Peyer's patch (tissue), 4 donors: ENCODE data around the gene SGMS1.

ENCODE experiments used
- CTCF ChIP-seq, 6 experiments: fragments of 450-650 bp in 4 of 6; fragments of 200-600 bp in 2 of 6; sonication (generic) in 1 of 6; IDR thresholded peaks; one replicate each; pipeline ENCODE4 v1.5.1; 2017 to 2019; ENCODE audit warnings: antibody characterized with exemption in 6 of 6, mild to moderate bottlenecking in 3 of 6, moderate library complexity in 1 of 6
- POLR2A ChIP-seq, 2 donors: fragments of 450-650 bp; IDR thresholded peaks; one replicate each; pipeline ENCODE4 v1.5.1; 2017; ENCODE audit warnings: antibody characterized with exemption in 2 of 2, mild to moderate bottlenecking in 2 of 2, moderate library complexity in 2 of 2

- TF ChIP-seq CTCF (IDR thresholded peaks at IDR 0.05): no peak
- TF ChIP-seq POLR2A (IDR thresholded peaks at IDR 0.05): no peak
Measured at GRCh38 chr10:50396491-50397311, 227.1 kb downstream of the SGMS1 start.
